GM12878 (cell line): ENCODE results near the gene SLX4IP. TPM values are rescaled to one million over a fixed set of nuclear protein-coding genes. Genes with fewer than 3 reads are reported as not detected.

ENCODE experiments used
- CHD4 ChIP-seq: fragments of 200-600 bp; sonication (generic); IDR thresholded peaks from 2 replicates; pipeline ENCODE4 v1.6.1; 2016; ENCODE audit warnings: mild to moderate bottlenecking
- FOS ChIP-seq: IDR thresholded peaks from 3 replicates; pipeline ENCODE4 v1.6.1; 2011; ENCODE audit warnings: borderline replicate concordance; ENCODE audit not compliant: insufficient read length; ENCODE audit errors: extremely low read depth
- GABPA ChIP-seq: IDR thresholded peaks from 2 replicates; pipeline ENCODE4 v1.6.1; 2014; ENCODE audit warnings: antibody characterized with exemption, low read depth, mild to moderate bottlenecking, inconsistent platforms
- GATAD2B ChIP-seq: fragments of 450-650 bp; conservative IDR thresholded peaks from 2 replicates; pipeline ENCODE4 v1.6.1; 2017; ENCODE audit warnings: low read depth, mild to moderate bottlenecking, moderate library complexity
- IRF4 ChIP-seq: IDR thresholded peaks from 2 replicates; pipeline ENCODE4 v1.6.1; 2011; ENCODE audit warnings: low read depth, low read length
- JUNB ChIP-seq: IDR thresholded peaks from 2 replicates; pipeline ENCODE4 v1.6.1; 2016; ENCODE audit warnings: antibody characterized with exemption, mild to moderate bottlenecking
- KLF5 ChIP-seq: fragments of 450-650 bp; IDR thresholded peaks from 2 replicates; pipeline ENCODE4 v1.6.1; 2014; ENCODE audit warnings: mild to moderate bottlenecking; ENCODE audit not compliant: partially characterized antibody
- MXI1 ChIP-seq: fragments of 150-350 bp; IDR thresholded peaks from 2 replicates; pipeline ENCODE4 v1.6.1; 2011; ENCODE audit warnings: low read depth, mild to moderate bottlenecking, inconsistent platforms, low read length, improper control_type of control experiment
- NFXL1 ChIP-seq: fragments of 450-650 bp; IDR thresholded peaks from 2 replicates; pipeline ENCODE4 v1.6.1; 2017; ENCODE audit warnings: antibody characterized with exemption, mild to moderate bottlenecking, borderline replicate concordance
- NR2C2 ChIP-seq: IDR thresholded peaks from 2 replicates; pipeline ENCODE4 v1.6.1; 2011; ENCODE audit warnings: borderline replicate concordance, low read depth; ENCODE audit not compliant: control insufficient read depth, insufficient read length
- POLR2AphosphoS2 ChIP-seq: IDR thresholded peaks from 2 replicates; pipeline ENCODE4 v1.6.1; 2011; ENCODE audit warnings: low read depth, mild to moderate bottlenecking, low read length, improper control_type of control experiment, moderate library complexity
- RAD51 ChIP-seq: fragments of 450-650 bp; IDR thresholded peaks from 2 replicates; pipeline ENCODE4 v1.6.1; 2016; ENCODE audit warnings: moderate library complexity, mild to moderate bottlenecking, inconsistent platforms
- RB1 ChIP-seq: fragments of 450-650 bp; formaldehyde crosslinking; IDR thresholded peaks from 2 replicates; pipeline ENCODE4 v1.6.1; 2017; ENCODE audit warnings: mild to moderate bottlenecking, borderline replicate concordance
- RBBP5 ChIP-seq: fragments of 200-600 bp; sonication (generic); conservative IDR thresholded peaks from 2 replicates; pipeline ENCODE4 v1.6.1; 2016
- RCOR1 ChIP-seq: conservative IDR thresholded peaks from 2 replicates; pipeline ENCODE4 v1.6.1; 2012; ENCODE audit warnings: low read depth, low read length, improper control_type of control experiment
- SMARCA5 ChIP-seq: fragments of 450-650 bp; IDR thresholded peaks from 2 replicates; pipeline ENCODE4 v1.6.1; 2017; ENCODE audit warnings: mild to moderate bottlenecking
- SP1 ChIP-seq: IDR thresholded peaks from one replicate; pipeline ENCODE4 v1.6.1; 2011; ENCODE audit warnings: low read depth, low read length
- STAT3 ChIP-seq: IDR thresholded peaks from 2 replicates; pipeline ENCODE4 v1.6.1; 2011; ENCODE audit warnings: low read depth, low read length, improper control_type of control experiment
- TCF7 ChIP-seq: IDR thresholded peaks from 2 replicates; pipeline ENCODE4 v1.6.1; 2014; ENCODE audit warnings: antibody characterized with exemption, borderline replicate concordance
- YBX1 ChIP-seq: fragments of 450-650 bp; IDR thresholded peaks from 2 replicates; pipeline ENCODE4 v1.6.1; 2016; ENCODE audit warnings: antibody characterized with exemption
- YY1 ChIP-seq: IDR thresholded peaks from 2 replicates; pipeline ENCODE4 v1.6.1; 2011; ENCODE audit warnings: low read depth, mild to moderate bottlenecking, low read length
- ZNF207 ChIP-seq: fragments of 450-650 bp; IDR thresholded peaks from 2 replicates; pipeline ENCODE4 v1.6.1; 2014; ENCODE audit warnings: antibody characterized with exemption, mild to moderate bottlenecking, borderline replicate concordance
- ZNF274 ChIP-seq: IDR thresholded peaks from one replicate; pipeline ENCODE4 v1.8.0; 2011; ENCODE audit not compliant: insufficient read length, insufficient read depth
- polyA plus RNA-seq, 11 experiments: library from polyadenylated mRNA; depleted of rRNA in 4 of 11; unstranded in 6 of 11; stranded (reverse) in 5 of 11; fragments of >200 nt; fragmentation: Nextera tagmentation in 4 of 11; fragmentation: Illumina TruSeq in 1 of 11; extraction: Ambion mirVana in 4 of 11; extraction: Trizol in 1 of 11; gene quantifications; 1 replicate in 1 of 11; 2 replicates in 10 of 11; pipeline versions ENCODE4 v1.2.1 to v1.2.3, GENCODE V29; 2011 to 2016; ENCODE audit warnings: inconsistent platforms in 2 of 11, missing spikeins in 2 of 11, low read depth in 1 of 11
- total RNA-seq, 4 experiments: library from RNA; depleted of rRNA in 3 of 4; stranded (reverse); fragments of >200 nt in 3 of 4; fragmentation: Illumina TruSeq in 1 of 4; extraction: Trizol in 1 of 4; gene quantifications; 2 replicates each; pipeline versions ENCODE4 v1.2.1 to v1.2.3, GENCODE V29; 2013 to 2021
- TF ChIP-seq, protein P1 (sequence below): fragments of 450-650 bp; IDR thresholded peaks from 2 replicates; pipeline ENCODE4 v1.6.1; 2016; ENCODE audit warnings: mild to moderate bottlenecking
- TF ChIP-seq, protein P2 (sequence below): fragments of 450-650 bp; IDR thresholded peaks from 2 replicates; pipeline ENCODE4 v1.6.1; 2017; ENCODE audit warnings: mild to moderate bottlenecking, moderate library complexity
- TF ChIP-seq, protein P3 (sequence below): fragments of 450-650 bp; IDR thresholded peaks from 2 replicates; pipeline ENCODE4 v1.6.1; 2014; ENCODE audit warnings: mild to moderate bottlenecking

Gene SLX4IP
- total and polyA plus RNA-seq, 10 of the 15 experiments (the other 5 are each of a cell fraction or from before 2014, with no cell fraction given), result 2.2 to 11.0 (median 6.3) TPM

DNA sequence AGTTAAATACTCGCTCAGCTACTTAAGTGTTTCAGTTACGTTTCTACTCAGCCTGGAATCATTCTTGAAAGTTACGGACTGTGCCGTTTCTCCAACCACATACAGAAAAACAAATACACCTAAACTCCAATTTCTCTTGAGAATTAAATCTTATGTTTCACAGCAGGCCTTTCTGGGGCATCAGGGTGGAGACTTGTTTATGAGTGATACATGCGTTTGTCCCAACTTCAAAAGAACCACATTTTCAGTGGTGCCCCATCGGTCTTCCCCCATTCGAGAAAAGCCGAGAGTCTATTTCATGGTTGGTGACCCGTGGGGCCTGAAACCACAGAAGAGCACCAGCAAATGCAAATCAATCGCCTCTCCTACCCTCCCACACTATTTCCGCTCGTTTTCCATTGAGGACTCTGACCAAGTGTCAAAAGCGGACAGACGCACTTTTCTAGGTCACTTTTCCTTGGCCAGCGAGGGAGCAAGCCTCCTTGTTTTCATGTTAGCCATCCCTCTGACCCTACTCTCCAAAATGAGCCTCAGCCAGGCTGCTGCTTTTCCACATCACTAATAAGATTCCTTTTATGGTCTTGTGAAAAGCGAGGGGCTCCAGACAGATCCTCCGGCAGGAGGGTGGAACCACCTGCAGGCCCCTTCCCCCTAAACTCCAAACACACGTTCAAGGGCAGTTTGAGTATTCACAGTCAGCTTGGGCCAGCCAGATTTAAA, 235.6 kb downstream of the SLX4IP start (continued):
- TF ChIP-seq RCOR1 (no peak), RB1 (no peak), ZNF207 (no peak), FOS (no peak), SMARCA5 (no peak), MXI1 (peak; percentile 65), RAD51 (no peak), IRF4 (no peak; the same call in 1 of the 2 replicates), JUNB (peak; percentile 58), GATAD2B (no peak), YBX1 (no peak), TCF7 (peak; percentile 95), KLF5 (no peak), GABPA (0 out of 2 replicates have a peak, but pooled peaks have one; percentile 36), POLR2AphosphoS2 (no peak), CHD4 (no peak), RBBP5 (no peak), ZNF274 (no peak), SP1 (peak; percentile 47), STAT3 (0 out of 2 replicates have a peak, but pooled peaks have one; percentile 54), YY1 (0 out of 2 replicates have a peak, but pooled peaks have one; percentile 31), NR2C2 (no peak), NFXL1 (no peak)
- TF ChIP-seq, protein P1, sequence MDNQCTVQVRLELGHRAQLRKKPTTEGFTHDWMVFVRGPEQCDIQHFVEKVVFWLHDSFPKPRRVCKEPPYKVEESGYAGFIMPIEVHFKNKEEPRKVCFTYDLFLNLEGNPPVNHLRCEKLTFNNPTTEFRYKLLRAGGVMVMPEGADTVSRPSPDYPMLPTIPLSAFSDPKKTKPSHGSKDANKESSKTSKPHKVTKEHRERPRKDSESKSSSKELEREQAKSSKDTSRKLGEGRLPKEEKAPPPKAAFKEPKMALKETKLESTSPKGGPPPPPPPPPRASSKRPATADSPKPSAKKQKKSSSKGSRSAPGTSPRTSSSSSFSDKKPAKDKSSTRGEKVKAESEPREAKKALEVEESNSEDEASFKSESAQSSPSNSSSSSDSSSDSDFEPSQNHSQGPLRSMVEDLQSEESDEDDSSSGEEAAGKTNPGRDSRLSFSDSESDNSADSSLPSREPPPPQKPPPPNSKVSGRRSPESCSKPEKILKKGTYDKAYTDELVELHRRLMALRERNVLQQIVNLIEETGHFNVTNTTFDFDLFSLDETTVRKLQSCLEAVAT, result peak; percentile 62; the same call in 1 of the 2 replicates
- TF ChIP-seq, protein P2, sequence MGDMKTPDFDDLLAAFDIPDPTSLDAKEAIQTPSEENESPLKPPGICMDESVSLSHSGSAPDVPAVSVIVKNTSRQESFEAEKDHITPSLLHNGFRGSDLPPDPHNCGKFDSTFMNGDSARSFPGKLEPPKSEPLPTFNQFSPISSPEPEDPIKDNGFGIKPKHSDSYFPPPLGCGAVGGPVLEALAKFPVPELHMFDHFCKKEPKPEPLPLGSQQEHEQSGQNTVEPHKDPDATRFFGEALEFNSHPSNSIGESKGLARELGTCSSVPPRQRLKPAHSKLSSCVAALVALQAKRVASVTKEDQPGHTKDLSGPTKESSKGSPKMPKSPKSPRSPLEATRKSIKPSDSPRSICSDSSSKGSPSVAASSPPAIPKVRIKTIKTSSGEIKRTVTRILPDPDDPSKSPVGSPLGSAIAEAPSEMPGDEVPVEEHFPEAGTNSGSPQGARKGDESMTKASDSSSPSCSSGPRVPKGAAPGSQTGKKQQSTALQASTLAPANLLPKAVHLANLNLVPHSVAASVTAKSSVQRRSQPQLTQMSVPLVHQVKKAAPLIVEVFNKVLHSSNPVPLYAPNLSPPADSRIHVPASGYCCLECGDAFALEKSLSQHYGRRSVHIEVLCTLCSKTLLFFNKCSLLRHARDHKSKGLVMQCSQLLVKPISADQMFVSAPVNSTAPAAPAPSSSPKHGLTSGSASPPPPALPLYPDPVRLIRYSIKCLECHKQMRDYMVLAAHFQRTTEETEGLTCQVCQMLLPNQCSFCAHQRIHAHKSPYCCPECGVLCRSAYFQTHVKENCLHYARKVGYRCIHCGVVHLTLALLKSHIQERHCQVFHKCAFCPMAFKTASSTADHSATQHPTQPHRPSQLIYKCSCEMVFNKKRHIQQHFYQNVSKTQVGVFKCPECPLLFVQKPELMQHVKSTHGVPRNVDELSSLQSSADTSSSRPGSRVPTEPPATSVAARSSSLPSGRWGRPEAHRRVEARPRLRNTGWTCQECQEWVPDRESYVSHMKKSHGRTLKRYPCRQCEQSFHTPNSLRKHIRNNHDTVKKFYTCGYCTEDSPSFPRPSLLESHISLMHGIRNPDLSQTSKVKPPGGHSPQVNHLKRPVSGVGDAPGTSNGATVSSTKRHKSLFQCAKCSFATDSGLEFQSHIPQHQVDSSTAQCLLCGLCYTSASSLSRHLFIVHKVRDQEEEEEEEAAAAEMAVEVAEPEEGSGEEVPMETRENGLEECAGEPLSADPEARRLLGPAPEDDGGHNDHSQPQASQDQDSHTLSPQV, result no peak
- TF ChIP-seq, protein P3, sequence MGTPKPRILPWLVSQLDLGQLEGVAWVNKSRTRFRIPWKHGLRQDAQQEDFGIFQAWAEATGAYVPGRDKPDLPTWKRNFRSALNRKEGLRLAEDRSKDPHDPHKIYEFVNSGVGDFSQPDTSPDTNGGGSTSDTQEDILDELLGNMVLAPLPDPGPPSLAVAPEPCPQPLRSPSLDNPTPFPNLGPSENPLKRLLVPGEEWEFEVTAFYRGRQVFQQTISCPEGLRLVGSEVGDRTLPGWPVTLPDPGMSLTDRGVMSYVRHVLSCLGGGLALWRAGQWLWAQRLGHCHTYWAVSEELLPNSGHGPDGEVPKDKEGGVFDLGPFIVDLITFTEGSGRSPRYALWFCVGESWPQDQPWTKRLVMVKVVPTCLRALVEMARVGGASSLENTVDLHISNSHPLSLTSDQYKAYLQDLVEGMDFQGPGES, result no peak
